Fibroblast of lung (primary cell): Measurements from ENCODE around the gene PRORP. TPM values are rescaled to one million over a fixed set of nuclear protein-coding genes. Genes with fewer than 3 reads are reported as not detected.

Source experiments
- DNase-seq, 2 donors: peaks; one replicate each; pipeline versions ENCODE4 v3.0.0 to v3.0.0-alpha.2; 2010; ENCODE audit warnings: low read depth in 2 of 2
- H2AFZ ChIP-seq: 2 replicates; pipeline ENCODE4 v1.5.1; 2012; ENCODE audit warnings: low read length, control low read depth, inconsistent platforms
- H3K27ac ChIP-seq: 2 replicates; pipeline ENCODE4 v1.5.1; 2011; ENCODE audit warnings: low read length, control low read depth; ENCODE audit not compliant: insufficient read depth
- H3K27me3 ChIP-seq: 2 replicates; pipeline ENCODE4 v1.5.1; 2011; ENCODE audit warnings: mild to moderate bottlenecking, low read length; ENCODE audit not compliant: control insufficient read depth, insufficient read depth
- H3K36me3 ChIP-seq: 2 replicates; pipeline ENCODE4 v1.5.1; 2011; ENCODE audit warnings: low read length; ENCODE audit not compliant: control insufficient read depth, insufficient read depth
- H3K4me1 ChIP-seq: 2 replicates; pipeline ENCODE4 v1.5.1; 2011; ENCODE audit warnings: low read length; ENCODE audit not compliant: control insufficient read depth, insufficient read depth; ENCODE audit errors: extremely low read depth
- H3K4me2 ChIP-seq: 2 replicates; pipeline ENCODE4 v1.5.1; 2011; ENCODE audit warnings: low read length, control low read depth; ENCODE audit not compliant: insufficient read depth; ENCODE audit errors: extremely low read depth
- H3K4me3 ChIP-seq, 4 experiments: fragments of 200-600 bp in 1 of 4; sonication (generic) in 1 of 4; replicated peaks in 1 of 4; 2 replicates each; pipeline ENCODE4 v1.5.1; 2011 to 2016; ENCODE audit warnings: low read length in 4 of 4, low read depth in 3 of 4, mild to moderate bottlenecking in 3 of 4, control low read depth in 2 of 4, inconsistent platforms in 1 of 4, mixed read lengths in 1 of 4; ENCODE audit not compliant: insufficient read depth in 1 of 4; ENCODE audit errors: control extremely low read depth in 1 of 4
- H3K79me2 ChIP-seq: 2 replicates; pipeline ENCODE4 v1.5.1; 2012; ENCODE audit warnings: mild to moderate bottlenecking, low read length, inconsistent platforms; ENCODE audit not compliant: control insufficient read depth, insufficient read depth
- H3K9ac ChIP-seq: 2 replicates; pipeline ENCODE4 v1.5.1; 2011; ENCODE audit warnings: mild to moderate bottlenecking, low read length, control low read depth; ENCODE audit not compliant: insufficient read depth
- H3K9me3 ChIP-seq: 2 replicates; pipeline ENCODE4 v1.5.1; 2012; ENCODE audit warnings: low read depth, low read length; ENCODE audit not compliant: control insufficient read depth, insufficient read depth
- H4K20me1 ChIP-seq: 2 replicates; pipeline ENCODE4 v1.5.1; 2011; ENCODE audit warnings: low read length; ENCODE audit not compliant: control insufficient read depth, insufficient read depth; ENCODE audit errors: extremely low read depth
- EZH2 ChIP-seq: IDR thresholded peaks from 2 replicates; pipeline ENCODE4 v1.5.1; 2012; ENCODE audit warnings: low read length, control low read depth, mild to moderate bottlenecking; ENCODE audit errors: missing control alignments
- polyA plus RNA-seq, 2 donors: library from polyadenylated mRNA; depleted of rRNA in 1 of 2; stranded (reverse) in 1 of 2; unstranded in 1 of 2; fragments of >200 nt; gene quantifications; 2 replicates each; pipeline ENCODE4 v1.2.1, GENCODE V29; 2011 to 2012; ENCODE audit warnings: missing spikeins in 1 of 2
- total RNA-seq: library from RNA; depleted of rRNA; stranded (reverse); fragments of >200 nt; gene quantifications from 2 replicates; pipeline ENCODE4 v1.2.1, GENCODE V29; 2014
- TF ChIP-seq, protein P1 (sequence below), 2 donors: IDR thresholded peaks in 1 of 2; conservative IDR thresholded peaks in 1 of 2; 1 replicate in 1 of 2; 2 replicates in 1 of 2; pipeline ENCODE4 v1.5.1; 2011 to 2012; ENCODE audit warnings: low read length in 2 of 2, control low read depth in 1 of 2, inconsistent platforms in 1 of 2, low read depth in 1 of 2, mild to moderate bottlenecking in 1 of 2

PRORP gene
- total and polyA plus RNA-seq, 2 donors (not counting 1 experiment from before 2014, with no cell fraction given): 14.2 to 25.7 TPM

GRCh38 chr14:35140718-35141581 is 18.6 kb downstream of the PRORP start:
- DNase-seq: peak; percentile 15 to 62
- Histone ChIP-seq H3K36me3 (no peaks in the 10 kb centered on the region), H3K9ac (no peak overlapping the region), H4K20me1 (no peaks in the 10 kb centered on the region), H2AFZ (no peak overlapping the region), H3K4me2 (no peak overlapping the region), H3K9me3 (no peaks in the 10 kb centered on the region), H3K4me3 (no peak overlapping the region), H3K27me3 (no peaks in the 10 kb centered on the region), H3K27ac (no peak overlapping the region), H3K4me1 (no peaks in the 10 kb centered on the region), H3K79me2 (no peaks in the 10 kb centered on the region)
- TF ChIP-seq, protein P1, sequence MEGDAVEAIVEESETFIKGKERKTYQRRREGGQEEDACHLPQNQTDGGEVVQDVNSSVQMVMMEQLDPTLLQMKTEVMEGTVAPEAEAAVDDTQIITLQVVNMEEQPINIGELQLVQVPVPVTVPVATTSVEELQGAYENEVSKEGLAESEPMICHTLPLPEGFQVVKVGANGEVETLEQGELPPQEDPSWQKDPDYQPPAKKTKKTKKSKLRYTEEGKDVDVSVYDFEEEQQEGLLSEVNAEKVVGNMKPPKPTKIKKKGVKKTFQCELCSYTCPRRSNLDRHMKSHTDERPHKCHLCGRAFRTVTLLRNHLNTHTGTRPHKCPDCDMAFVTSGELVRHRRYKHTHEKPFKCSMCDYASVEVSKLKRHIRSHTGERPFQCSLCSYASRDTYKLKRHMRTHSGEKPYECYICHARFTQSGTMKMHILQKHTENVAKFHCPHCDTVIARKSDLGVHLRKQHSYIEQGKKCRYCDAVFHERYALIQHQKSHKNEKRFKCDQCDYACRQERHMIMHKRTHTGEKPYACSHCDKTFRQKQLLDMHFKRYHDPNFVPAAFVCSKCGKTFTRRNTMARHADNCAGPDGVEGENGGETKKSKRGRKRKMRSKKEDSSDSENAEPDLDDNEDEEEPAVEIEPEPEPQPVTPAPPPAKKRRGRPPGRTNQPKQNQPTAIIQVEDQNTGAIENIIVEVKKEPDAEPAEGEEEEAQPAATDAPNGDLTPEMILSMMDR (conservative IDR thresholded peaks at IDR 0.05 in 1 of 2, IDR thresholded peaks at IDR 0.05 in 1 of 2; ENCODE audit: low read depth in 1 of 2, low read length in 2 of 2): peak in 1 of 2 donors; percentile 2
- TF ChIP-seq EZH2: no peak

DNA sequence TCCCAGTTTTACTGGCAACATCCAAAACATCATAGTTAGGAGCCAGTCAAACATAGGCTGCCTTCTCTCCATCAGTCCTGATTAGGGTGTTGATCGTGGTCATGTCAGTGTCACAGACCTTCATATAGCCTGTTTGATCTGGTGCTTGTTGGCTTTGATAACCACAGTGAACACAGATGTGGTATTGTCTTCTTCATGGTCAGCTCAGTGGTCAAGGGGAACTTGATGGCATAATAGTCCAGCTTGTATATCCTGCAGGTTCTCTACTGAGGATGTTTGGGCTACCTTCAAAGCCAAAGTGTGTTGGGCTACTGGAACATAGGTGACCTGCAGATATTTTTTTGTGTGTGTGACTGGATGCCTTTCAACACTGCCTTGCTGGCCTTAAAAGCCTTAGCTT is 21.7 kb downstream of the PRORP start:
- TF ChIP-seq, protein P1 (conservative IDR thresholded peaks at IDR 0.05 in 1 of 2, IDR thresholded peaks at IDR 0.05 in 1 of 2; ENCODE audit: low read depth in 1 of 2, low read length in 2 of 2): no peak
- TF ChIP-seq EZH2: no peak

GRCh38 chr14:35146711-35147149 is 24.4 kb downstream of the PRORP start:
- no peak overlapping the region for H3K9ac ChIP-seq
- TF ChIP-seq, protein P1 (conservative IDR thresholded peaks at IDR 0.05 in 1 of 2, IDR thresholded peaks at IDR 0.05 in 1 of 2; ENCODE audit: low read depth in 1 of 2, low read length in 2 of 2): no peak
- TF ChIP-seq EZH2: no peak
- H3K79me2 ChIP-seq: no peaks in the 10 kb centered on the region
- H3K27ac ChIP-seq: no peak overlapping the region
- DNase-seq: no peak
- H3K4me2 ChIP-seq: no peak overlapping the region
- no peaks in the 10 kb centered on the region for H3K4me1 ChIP-seq
- H3K36me3 ChIP-seq: no peaks in the 10 kb centered on the region
- no peaks in the 10 kb centered on the region for H4K20me1 ChIP-seq
- no peak overlapping the region for H2AFZ ChIP-seq
- no peak overlapping the region for H3K4me3 ChIP-seq
- no peaks in the 10 kb centered on the region for H3K9me3 ChIP-seq
- no peaks in the 10 kb centered on the region for H3K27me3 ChIP-seq

More for the DNA sequence above, 21.7 kb downstream of the PRORP start:
- Histone ChIP-seq H3K27me3 (no peaks in the 10 kb centered on the region), H3K9me3 (no peaks in the 10 kb centered on the region), H3K79me2 (no peaks in the 10 kb centered on the region), H3K9ac (no peak overlapping the region), H3K4me1 (no peaks in the 10 kb centered on the region), H3K4me2 (no peak overlapping the region), H3K4me3 (no peak overlapping the region), H3K36me3 (no peaks in the 10 kb centered on the region), H3K27ac (no peak overlapping the region), H4K20me1 (no peaks in the 10 kb centered on the region), H2AFZ (no peak overlapping the region)
- no peak for DNase-seq
